Keratinocyte (primary cell): ENCODE data around the gene CTNNA3.

Source experiments
- CTCF ChIP-seq, 3 experiments: IDR thresholded peaks in 1 of 3; conservative IDR thresholded peaks in 1 of 3; optimal IDR thresholded peaks in 1 of 3; 2 replicates in 2 of 3; 3 replicates in 1 of 3; pipeline versions ENCODE3 to v1.5.1; 2011; ENCODE audit warnings: low read length in 3 of 3, mild to moderate bottlenecking in 3 of 3, moderate library complexity in 2 of 3, control low read depth in 1 of 3, inconsistent platforms in 1 of 3; ENCODE audit not compliant: insufficient read depth in 2 of 3; ENCODE audit errors: extremely low read depth in 1 of 3
- EZH2 ChIP-seq: IDR thresholded peaks from one replicate; pipeline ENCODE4 v1.6.1; 2012; ENCODE audit warnings: inconsistent platforms, mild to moderate bottlenecking, low read length, moderate library complexity

- TF ChIP-seq CTCF (optimal IDR thresholded peaks at IDR 0.05 in 1 of 3, IDR thresholded peaks at IDR 0.05 in 1 of 3, conservative IDR thresholded peaks at IDR 0.05 in 1 of 3; ENCODE audit: extremely low read depth in 1 of 3, insufficient read depth in 2 of 3, low read length in 3 of 3) (no peak), EZH2 (no peak)
Observed at GRCh38 chr10:66835400-66835799, 860.6 kb downstream of the CTNNA3 start.
